Activated effector memory CD4-positive, alpha-beta T cell treated with Interleukin-2 at 50 U/mL for 16 hours (primary cell): ENCODE measurements around the gene NSG1.

Experiments
- DNase-seq: peaks from one replicate; pipeline ENCODE4 v3.0.0-alpha.2; 2020

NSG1 gene, protein sequence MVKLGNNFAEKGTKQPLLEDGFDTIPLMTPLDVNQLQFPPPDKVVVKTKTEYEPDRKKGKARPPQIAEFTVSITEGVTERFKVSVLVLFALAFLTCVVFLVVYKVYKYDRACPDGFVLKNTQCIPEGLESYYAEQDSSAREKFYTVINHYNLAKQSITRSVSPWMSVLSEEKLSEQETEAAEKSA

DNA sequence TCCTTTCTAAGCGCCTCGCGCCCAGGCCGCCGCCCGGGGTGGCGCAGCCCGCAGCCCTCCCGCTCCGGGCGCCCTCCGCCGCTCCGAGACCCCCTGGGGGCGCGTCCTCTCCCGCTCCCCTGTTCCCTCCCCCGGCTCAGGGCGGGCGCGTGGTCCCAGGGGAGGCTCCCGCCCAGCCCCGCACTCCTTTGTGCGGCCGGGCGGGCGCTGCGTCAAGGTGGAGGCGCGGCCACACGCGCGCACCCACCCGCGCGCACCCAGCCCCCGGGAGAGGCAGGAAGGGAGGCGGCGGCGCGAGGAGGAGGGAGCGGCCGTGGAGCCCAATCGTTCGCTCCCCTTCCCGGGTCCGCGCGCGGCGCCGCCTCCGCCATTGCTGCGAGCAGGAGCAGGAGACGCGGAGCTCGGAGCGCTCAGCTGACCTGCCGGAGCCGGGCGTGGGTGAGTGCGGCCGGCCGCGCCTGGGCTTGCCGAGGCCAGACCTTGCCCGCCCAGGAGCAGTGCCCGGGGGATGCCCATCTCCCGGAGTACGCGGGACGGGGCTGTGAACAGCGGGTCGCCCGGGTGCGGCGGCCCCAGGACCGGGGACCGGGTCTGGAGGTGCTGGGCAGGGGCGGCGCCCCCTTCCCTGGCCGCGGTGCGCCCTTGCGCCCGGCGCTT lies at the start of gene NSG1:
NSG1 (plus strand) TSS at position 367 of the 657 bp plus-strand sequence. CDS start 528 bp downstream, outside the sequence.
- peak; percentile 46 for DNase-seq

DNA sequence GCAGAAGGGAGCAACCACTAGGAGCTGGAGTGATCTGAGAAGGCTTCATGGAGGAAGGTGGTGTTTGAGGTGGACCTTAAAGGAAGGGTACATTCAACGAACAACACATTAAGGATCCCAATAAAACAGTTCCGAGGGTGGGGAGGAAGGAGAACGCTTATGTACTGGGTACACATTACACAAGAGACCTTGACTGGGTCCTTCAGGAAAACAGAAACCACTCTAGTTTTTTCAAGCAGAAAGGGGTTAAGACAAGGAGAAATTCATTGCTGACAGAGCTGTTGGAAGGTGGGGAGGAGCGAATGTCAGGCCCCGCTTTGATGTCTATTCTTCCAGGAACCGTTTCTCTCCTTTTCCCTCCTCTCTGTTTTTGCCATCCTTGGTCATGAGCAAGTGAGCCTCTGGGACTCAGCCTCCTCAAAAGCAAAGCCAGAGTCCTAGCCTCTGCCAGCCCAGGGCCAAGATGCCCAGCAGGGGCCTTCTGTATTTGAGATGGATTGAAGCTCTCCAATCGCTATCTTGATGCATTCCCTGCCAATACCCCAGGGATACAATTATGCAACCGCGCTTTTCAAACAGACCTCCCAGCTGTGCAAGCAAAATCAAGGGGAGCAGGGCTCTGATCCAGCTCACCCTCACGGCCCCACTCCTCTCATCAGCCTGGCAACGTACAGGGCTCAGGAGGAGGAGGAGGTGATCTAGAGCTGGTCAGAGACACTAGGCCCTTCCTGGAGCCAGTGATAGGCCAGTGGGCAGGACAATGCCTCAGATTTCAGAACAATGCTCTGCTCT lies 48.5 kb upstream of the NSG1 start:
- DNase-seq: no peak

DNA sequence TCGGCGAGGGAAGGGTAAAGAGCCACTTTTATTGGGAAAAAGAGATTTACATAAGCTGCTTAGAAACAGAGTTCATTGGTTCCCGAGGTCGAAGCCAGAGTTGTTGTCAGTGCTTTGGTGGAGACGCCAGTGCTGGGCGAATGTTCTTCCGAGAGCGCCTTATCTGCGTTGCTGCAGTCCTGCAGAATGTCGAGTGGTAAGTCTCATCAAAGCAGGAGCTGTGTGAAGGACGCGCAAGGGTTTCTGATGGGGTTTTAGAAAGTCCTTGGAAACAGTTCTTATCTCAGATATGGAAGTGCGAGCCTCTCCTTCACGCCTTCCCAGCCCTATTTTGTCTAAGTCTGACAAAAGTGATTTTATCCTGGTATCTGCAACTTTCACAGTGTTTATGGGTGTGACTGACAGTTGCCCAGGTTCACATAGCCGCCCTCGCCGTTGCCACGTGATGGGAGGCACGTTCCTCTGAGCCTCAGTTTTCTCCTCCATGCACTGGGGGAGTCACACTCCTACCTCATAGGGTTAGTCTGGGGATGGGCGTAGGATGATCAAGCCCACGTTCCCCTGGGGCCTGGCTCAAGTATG lies 47.3 kb upstream of the NSG1 start:
- no peak for DNase-seq

DNA sequence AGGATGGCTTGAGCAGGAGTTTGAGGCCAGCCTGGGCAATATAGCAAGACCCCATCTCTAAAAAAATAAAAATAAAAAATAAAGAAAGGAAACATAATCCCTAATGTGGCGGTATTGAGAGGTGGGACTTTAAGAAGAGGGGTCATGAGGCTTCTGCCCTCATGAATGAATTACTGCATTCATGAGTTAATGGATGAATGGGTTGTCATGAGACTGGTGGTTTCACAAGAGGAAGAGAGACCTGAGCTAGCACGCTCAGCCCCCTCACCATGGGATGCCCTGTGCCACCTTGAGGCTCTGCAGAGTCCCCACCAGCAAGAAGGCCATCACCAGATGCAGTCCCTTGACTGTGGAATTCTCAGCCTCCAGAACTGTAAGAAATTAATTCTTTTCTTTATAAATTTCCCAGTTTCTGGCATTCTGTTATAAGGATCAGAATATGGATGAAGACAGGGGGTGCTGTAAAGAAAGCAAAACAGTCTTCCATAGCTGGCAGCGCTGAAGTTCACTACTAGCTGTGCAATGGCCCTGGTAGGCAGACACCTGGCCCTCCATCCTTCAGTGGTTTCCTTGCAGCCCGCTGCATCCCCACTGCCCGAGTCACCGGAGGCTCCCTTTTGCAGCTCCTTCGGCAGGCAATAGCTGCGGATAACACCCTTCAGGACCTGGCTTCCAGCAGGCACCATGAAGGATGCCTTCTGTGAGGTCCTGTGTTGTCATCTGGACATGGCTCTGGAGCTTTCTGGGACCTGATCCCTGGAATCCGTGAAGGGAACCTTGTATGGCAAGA lies 44.8 kb upstream of the NSG1 start:
- no peak for DNase-seq

DNA sequence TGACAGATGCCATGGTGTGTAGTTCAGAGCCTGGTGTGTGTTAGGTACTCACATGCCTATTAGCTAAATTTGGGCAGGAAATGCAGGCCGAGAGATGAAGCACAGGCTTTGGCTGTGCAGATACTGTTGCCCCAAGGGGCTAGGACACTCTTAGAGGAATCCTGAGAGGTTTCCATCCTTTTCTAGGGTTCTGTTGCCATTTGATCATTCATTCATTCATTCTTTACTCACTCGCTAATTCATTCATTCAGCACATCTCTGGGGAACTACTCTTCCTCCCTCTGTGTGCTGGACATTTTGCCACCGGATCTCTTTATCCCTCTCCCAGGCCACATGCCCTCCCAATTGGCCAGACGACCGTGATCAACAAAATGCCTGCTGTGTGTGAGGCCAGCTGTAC lies 43.9 kb upstream of the NSG1 start:
- no peak for DNase-seq

DNA sequence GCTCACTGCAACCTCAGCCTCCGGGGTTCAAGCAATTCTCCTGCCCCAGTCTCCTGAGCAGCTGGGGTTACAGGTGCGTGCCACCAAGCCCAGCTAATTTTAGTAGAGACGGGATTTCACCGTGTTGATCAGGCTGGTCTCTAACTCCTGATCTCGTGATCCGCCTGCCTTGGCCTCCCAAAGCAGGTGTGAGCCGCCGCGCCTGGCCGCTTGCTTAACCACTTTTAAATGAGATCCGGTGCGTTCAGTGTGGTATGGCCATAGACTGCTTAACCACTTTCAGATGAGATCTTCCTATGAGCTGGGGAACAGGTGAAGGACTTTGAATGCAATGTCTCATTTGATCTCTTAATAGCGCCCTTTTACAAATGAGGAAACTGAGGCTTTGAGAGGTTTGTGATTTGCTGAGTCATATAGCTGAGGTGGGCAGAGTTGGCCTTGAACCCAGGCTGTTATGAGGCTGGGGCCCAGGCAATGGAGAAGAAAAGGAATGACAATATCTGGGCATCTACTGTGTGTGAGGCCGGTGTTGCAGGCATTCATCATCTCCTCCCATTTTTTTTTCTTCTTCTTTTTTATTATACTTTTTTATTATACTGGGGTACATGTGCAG lies 41.9 kb upstream of the NSG1 start:
- DNase-seq: no peak

DNA sequence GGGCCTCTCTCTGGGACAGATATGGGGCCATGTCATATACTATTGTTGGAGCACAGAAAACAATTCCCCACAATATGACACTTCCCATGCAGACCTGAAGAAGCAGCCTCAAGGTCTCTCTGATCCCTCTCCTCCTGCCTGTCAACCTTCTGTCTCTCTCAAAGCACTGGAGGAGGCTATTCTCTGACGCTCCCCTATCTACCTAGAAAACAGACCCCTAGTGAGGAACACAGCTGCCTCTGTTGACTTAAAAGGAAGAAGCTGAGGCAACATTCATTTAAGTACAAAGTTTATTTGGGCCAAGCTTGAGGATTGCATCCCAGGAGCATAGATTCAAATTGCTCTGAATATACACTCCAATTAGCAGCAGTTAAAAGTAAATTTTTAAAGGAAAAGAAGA lies 39.3 kb upstream of the NSG1 start:
- no peak for DNase-seq

DNA sequence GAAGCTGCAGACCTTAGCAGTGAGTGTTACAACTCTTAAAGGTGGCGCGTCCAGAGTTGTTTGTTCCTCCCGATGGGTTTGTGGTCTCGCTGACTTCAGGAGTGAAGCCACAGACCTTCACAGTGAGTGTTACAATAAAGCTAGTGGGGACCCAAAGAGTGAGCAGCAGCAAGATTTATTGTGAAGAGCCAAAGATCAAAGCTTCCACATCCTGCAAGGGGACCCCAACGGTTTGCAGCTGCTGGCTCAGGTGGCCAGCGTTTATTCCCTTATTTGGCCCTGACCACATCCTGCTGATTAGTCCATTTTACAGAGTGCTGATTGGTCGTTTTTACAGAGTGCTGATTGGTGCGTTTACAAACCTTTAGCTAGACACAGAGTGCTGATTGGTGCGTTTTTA lies 38.3 kb upstream of the NSG1 start:
- DNase-seq: peak; percentile 40

DNA sequence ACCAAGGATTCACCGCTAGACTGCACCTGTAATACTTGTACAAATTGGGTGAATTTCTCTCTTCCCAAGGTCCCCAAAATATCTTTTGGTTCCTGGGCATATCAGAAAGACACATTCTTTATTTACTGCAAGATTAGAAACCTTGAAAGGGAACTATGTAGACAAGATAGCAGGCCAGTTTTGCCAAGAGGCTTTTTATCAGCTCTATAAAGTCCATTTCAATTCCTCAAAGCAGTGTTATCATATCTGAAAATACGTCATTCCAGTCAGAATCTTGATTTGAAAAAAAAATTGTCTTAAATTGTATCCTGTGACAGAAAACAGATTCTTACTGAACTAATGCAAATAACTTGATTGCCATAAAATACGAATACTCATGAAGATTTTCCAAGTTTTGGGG lies 37.0 kb upstream of the NSG1 start:
- no peak for DNase-seq

DNA sequence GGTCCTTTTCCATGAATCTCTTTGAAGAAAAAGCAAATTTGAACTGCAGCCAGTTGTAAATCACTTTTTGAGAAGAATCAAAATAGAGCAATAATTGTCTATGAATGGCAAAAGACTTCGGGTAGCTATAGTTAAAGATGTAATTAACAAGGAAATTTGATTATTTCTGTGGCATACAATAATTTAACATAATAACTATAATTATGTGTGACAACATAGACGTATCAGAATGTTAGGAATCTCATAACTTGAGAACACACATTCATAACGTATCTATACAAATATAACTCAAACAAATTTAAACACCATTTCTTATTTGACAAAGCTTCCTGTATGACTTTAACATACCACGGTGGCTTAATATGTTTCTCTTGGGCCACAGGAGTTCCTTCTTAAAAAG lies 36.0 kb upstream of the NSG1 start:
- no peak for DNase-seq

DNA sequence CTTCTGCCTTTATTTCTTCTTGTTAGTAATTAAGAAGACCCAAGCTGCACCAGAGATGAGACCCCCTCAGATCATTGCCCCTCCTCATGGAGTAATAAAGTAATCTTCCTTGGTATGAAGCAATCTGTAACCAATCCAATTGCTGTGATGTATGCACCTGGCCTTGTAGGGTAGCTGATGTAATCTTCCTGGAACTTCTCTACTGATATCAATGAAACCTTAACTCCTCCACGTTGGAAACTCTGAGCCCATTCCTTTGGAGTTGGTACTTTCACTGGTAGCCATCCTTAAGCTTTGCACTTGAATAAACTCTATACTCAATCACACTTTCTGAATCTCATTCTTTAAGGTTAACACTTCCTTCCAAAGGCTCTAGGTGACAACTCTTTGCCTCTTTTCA lies 31.6 kb upstream of the NSG1 start:
- no peak for DNase-seq

DNA sequence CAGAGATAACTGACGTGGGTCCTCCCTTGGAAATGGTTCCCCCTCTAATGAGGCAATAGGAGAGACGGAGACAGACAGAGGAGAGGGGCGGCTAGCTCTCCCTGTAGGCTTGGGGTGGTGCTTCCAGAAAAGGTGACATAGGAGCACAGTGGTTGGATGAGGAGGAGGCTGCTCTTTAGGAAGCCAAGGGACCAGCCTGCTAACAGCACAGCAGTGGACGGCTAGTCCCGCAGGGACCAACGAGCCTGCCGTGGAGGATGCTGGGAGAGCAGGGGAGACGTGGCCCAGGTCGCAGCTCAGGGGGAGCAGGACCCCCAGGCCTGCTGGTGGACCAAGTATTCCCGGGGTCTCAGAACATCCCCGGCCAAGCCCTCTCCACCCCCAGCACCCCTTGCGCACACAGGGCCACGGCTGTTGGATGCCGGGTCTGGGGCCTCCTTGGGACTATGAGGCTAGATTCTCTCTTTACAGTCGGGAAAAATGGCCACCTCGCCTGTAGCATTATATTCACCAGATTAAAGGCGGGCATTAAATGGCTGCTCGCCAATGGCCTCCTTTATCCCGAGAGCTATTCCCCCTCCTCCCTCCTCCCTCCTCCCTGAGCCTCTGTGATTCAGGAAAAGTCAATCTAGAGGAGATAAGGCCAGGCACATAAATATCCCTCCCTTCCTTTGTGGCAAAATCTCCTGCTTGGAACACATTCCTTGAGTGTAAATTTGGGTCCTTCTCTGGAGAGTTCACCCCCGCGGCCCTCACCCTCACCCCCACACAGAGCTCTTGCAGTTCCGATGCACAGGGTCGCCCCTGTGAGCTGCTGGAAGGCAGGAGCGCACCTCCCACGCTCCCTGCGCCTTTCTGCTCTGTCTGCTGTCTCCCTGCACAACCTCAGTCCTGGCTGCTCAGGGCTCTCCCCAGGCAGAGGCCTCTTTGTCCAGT lies 30.5 kb upstream of the NSG1 start:
- DNase-seq: no peak

DNA sequence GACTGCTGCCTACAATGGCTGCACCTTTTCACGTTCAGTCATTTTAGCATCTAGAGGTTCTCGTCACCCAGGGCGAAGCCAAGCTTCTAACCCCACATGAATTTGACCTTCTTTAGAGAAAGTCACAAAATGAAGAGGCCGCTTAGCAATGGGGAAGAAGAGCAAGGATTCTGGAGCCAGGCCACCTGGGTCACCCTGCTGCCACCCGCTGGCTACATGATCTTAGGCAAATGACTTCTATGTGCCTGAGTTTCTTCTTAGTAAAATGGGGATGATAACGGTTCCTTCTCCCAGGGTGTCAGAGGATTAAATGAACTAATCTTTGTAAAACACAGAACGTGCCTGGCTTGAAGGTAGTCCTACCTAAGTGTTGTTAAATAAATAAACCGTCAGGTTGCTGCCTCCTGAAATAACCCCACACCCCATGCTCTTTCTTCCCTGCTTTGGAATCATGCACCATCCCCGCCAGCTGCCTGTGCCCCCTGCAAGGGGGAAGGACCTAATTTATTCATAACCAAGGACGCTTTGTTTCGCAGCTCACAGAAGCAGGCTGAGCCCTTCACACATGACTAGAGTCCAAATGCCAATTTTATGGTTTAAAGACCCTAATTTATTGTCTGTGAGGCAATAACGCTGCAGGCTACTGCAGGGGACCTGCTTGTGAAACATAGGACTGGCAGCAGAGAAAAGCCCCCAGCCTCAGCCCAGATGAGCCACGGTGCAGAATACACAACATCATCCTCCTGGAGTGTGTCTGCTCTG lies 28.6 kb upstream of the NSG1 start:
- no peak for DNase-seq

DNA sequence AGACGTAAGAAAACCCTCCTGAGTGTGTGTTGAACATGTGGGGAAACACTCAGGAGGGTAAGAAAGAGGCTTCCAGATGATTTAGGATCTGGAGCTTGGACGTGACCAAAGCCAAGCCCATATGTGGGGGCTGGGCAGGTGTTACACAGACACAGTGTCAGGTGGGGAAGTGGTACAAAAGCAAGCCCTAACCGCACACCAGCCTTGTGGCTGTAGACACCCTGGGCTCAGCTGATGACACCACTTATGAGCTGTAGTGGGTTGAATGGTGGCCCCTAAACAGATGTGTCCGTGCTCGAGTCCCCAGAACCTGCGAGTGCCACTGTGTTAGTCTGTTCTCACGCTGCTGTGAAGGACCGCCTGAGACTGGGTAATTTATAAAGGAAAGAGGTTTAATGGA lies 25.0 kb upstream of the NSG1 start:
- no peak for DNase-seq

DNA sequence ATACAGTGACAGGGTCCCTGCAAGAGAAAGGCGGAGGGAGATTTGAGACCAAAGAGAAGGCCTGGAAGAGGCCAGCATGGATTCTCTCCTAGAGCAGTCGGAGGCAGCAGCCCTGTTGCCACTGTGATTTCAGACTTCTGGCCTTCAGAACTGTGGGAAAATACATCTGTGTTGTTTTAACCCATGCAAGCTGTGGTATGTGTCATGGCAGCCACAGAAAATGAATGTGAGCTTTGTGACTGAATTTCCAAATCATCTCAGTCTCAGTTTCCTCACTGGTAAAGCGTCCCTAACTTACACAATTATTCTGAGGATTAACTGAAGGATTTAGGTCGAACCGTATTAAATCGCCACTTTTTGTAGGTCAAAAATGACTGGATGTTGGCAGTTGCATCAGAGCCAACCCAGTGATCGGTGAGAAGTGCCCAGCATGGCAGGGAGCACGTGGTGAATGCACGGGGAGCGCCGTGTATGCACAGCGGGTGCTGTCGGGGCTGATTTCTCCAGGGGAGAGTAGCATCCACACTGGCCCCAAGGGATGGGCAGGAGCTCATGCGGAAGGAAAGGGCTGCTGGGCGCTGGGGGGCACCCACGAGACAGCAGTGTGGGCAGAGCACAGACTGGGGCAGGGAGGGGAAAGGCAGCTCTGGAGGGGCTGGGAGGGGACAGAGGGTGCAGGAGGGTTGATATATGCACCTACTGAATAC lies 23.8 kb upstream of the NSG1 start:
- DNase-seq: no peak

DNA sequence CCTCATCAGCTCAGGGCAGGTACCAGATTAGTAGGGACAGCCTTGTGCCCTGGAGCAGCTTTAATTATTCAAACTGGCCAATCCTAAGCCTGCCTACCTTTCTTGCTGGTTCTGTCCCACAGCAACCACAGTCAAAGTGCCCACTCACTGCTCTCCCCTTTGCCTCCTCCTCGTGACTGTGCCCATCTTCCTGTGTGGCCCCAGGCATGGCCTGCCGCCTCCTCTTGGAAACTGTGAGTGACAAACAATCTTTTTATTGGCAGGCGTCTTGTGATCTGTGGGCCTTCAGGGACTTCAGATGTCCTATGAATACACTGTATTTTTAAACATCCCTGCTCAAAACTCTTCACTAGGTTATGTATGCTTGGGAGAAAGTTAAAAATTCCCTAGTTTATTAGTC lies 22.8 kb upstream of the NSG1 start:
- no peak for DNase-seq

DNA sequence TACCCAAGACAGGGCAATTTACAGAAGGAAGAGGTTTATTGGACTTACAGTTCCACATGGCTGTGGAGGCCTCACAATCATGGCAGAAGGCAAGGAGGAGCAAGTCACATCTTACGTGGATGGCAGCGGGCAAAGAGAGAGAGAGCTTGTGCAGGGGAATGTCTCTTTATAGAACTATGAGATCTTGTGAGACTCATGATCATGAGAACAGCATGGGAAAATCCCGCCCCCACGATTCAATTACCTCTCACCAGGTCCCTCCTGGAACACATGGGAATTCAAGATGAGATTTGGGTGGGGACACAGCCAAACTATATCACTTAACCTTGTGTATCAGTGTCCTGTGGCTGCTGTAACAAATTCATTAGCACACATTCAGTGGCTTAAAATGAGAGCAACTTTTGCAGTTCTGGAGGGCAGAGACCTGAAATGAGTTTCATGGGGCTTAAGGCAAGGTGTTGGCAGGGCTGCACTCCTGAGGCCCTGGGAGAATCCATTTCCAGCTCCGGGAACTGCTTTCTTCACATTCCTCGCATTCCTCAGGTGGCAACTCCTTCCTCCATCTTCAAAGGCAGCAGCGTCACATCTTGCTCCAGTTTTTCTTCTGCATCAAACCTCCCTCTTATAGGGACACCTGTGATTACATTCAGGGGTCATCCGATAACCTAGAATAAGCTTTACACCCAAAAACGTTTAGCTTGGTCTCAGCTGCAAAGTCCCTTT lies 22.3 kb upstream of the NSG1 start:
- no peak for DNase-seq

DNA sequence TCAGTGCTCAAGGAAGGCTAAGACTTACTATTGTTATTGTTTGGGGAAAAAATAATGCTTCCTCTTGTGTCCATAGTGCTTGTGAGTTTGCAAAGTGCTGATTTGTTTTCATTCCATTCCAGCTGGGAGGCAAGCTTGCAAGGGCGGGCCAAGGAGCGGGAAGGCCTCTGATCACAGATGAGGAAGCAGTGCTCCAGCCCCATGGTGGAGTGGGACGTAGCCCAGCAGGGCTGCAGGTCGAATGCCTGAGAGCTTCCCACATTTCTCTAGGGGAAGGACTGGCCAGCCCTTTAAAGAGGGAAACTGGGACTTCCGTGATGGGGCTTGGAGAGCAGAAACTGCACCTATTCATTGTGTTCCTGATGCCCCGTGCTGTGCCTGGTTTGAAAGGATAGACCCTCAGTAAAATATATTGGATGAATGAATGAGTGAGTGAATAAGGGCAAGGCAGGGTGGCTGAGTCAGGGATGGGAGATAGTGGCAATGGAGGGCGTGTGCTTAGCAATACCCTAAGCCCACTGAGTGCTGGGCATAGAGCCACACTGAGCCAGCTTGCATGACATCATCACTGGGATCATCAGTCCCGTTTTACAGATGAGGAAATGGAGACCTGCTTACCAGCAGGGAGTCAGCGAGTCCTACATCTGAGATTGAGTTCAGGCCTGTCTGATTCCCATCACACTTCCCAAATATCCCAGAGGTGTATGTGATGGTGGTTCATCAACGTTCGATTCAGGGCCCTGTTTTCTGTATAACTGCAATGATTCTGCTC lies 17.9 kb upstream of the NSG1 start:
- no peak for DNase-seq
